Endothelial cell (in vitro differentiated cells): Measurements from ENCODE around the gene IRF9. TPM values are rescaled to one million over a fixed set of nuclear protein-coding genes. Genes with fewer than 3 reads are reported as not detected.

Experiments
- DNase-seq: peaks from one replicate; pipeline ENCODE4 v3.0.0; 2021; ENCODE audit warnings: low spot score
- H3K27ac Mint-ChIP-seq: one replicate; pipeline ENCODE4 v1.8.0; 2021; ENCODE audit warnings: mixed read lengths, inconsistent platforms; ENCODE audit not compliant: unreplicated experiment
- H3K27me3 Mint-ChIP-seq: one replicate; pipeline ENCODE4 v1.8.0; 2021; ENCODE audit warnings: mild to moderate bottlenecking, moderate library complexity, mixed read lengths, inconsistent platforms; ENCODE audit not compliant: unreplicated experiment
- H3K36me3 Mint-ChIP-seq: one replicate; pipeline ENCODE4 v1.8.0; 2021; ENCODE audit warnings: mild to moderate bottlenecking, low read depth, mixed read lengths, inconsistent platforms; ENCODE audit not compliant: unreplicated experiment
- H3K4me1 Mint-ChIP-seq: one replicate; pipeline ENCODE4 v1.8.0; 2021; ENCODE audit warnings: mild to moderate bottlenecking, mixed read lengths, inconsistent platforms; ENCODE audit not compliant: unreplicated experiment
- H3K4me3 Mint-ChIP-seq: one replicate; pipeline ENCODE4 v1.8.0; 2021; ENCODE audit warnings: mild to moderate bottlenecking, mixed read lengths, inconsistent platforms; ENCODE audit not compliant: unreplicated experiment
- H3K9me3 Mint-ChIP-seq: one replicate; pipeline ENCODE4 v1.8.0; 2021; ENCODE audit warnings: mixed read lengths, inconsistent platforms; ENCODE audit not compliant: unreplicated experiment
- CTCF ChIP-seq: fragments of 200-600 bp; sonication (generic); IDR thresholded peaks from one replicate; pipeline ENCODE4 v1.5.0; 2021; ENCODE audit warnings: antibody characterized with exemption; ENCODE audit not compliant: unreplicated experiment
- total RNA-seq: library from RNA; stranded (reverse); fragmentation: NEBNext Ultra II Directional; extraction: Animal tissue kit (Norgen Biotek cat#: 25700); gene quantifications from one replicate; pipeline ENCODE4 v1.2.1, GENCODE V29; 2021; ENCODE audit not compliant: unreplicated experiment

The IRF9 gene
- total RNA-seq, 1 donor from 2014 or later: 25.7 TPM

DNA sequence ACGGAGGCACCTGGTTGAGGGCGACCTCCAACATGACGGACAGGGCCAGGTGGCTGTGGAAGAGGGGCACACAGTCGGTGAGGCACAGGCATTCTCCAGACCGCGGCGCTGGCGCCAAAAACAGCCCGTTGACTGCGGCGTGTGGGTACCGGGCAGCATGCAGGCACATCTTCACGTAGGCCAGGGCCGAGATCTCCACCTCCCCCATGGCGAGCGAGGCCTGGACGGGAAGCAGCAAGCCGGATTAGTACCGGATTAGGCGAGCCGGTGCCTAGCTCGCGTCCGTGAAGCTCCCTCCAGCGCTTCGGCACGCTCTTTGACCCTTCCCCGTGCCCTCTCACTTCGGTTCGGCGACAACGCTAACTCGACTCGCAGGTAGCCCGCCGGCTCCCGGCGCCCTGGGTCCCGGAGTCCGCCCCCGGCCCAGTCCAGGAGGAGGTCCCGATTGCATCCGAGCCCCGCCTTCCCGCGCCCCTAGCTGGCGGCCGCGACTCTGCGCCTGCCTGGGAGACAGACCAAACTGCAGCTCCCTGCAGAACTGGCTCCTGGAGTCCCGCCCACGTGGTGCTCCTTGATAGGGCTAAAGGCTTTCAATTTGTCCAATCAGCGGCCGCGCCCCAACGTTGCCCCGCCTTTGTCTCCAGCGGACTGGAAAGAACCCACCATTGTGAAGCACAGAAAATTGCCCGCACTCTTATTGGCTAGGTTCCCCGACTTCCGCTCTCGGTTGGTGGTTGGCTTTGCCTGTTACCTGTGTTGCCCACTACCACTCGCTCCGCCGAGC, 19.8 kb upstream of the IRF9 start, which contains the start of gene EMC9:
Gene EMC9, minus strand, starts transcription at position 495 of the 784 bp plus-strand sequence. Its CDS starts 287 bp downstream, at position 208.
- Mint-ChIP-seq H3K4me3 (peak within 1 kb of the TSS; percentile 95), H3K36me3 (peaks cover 28% of the 10 kb centered on the region), H3K4me1 (peaks cover 15% of the 10 kb centered on the region), H3K27me3 (peaks cover 9% of the 10 kb centered on the region), H3K27ac (peak within 1 kb of the TSS; percentile 76), H3K9me3 (no peaks in the 10 kb centered on the region)
- DNase-seq: peak; percentile 97
- TF ChIP-seq CTCF: no peak

DNA sequence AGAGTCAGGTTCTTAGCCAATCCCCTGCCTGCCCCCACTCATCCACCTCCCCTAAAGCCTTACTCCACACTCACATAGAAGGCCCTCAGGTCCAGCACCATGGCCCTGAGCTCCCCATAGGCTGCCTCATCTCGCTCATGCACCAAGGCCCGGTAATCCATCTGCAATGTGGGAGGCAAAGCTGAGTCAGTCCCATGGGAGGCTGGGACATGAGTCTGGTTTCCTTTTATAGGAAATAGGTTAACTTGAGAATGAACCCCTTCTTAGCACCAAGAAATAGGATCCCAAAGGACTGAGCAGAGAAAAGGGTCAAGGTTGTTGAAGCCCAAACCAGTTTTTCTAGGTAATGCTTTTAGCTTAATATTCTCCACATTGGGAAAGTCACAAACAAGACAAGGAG, 17.6 kb upstream of the IRF9 start:
- H3K27ac Mint-ChIP-seq: no peak overlapping the region
- DNase-seq: no peak
- no peaks in the 10 kb centered on the region for H3K9me3 Mint-ChIP-seq
- H3K36me3 Mint-ChIP-seq: peaks cover 28% of the 10 kb centered on the region
- peaks cover 13% of the 10 kb centered on the region for H3K27me3 Mint-ChIP-seq
- peaks cover 26% of the 10 kb centered on the region for H3K4me1 Mint-ChIP-seq
- H3K4me3 Mint-ChIP-seq: peak overlapping the region; percentile 4
- no peak for TF ChIP-seq CTCF

- Mint-ChIP-seq H3K4me3 (peak overlapping the region; percentile 49), H3K27ac (peak overlapping the region; percentile 44), H3K9me3 (no peaks in the 10 kb centered on the region)
These were observed 16.6 kb upstream of the IRF9 start for GRCh38 chr14:24144451-24144850.

GRCh38 chr14:24145219-24145618, 15.8 kb upstream of the IRF9 start:
- Mint-ChIP-seq H3K27me3 (peaks cover 17% of the 10 kb centered on the region), H3K9me3 (no peaks in the 10 kb centered on the region), H3K4me1 (peaks cover 21% of the 10 kb centered on the region), H3K4me3 (peak overlapping the region; percentile 96), H3K27ac (no peak overlapping the region), H3K36me3 (peaks cover 24% of the 10 kb centered on the region)
- DNase-seq: no peak
- TF ChIP-seq CTCF: no peak

More at GRCh38 chr14:24144451-24144850, 16.6 kb upstream of the IRF9 start:
- H3K4me1 Mint-ChIP-seq: peaks cover 28% of the 10 kb centered on the region
- peaks cover 23% of the 10 kb centered on the region for H3K36me3 Mint-ChIP-seq
- no peak for TF ChIP-seq CTCF
- no peak for DNase-seq
- H3K27me3 Mint-ChIP-seq: peaks cover 17% of the 10 kb centered on the region

DNA sequence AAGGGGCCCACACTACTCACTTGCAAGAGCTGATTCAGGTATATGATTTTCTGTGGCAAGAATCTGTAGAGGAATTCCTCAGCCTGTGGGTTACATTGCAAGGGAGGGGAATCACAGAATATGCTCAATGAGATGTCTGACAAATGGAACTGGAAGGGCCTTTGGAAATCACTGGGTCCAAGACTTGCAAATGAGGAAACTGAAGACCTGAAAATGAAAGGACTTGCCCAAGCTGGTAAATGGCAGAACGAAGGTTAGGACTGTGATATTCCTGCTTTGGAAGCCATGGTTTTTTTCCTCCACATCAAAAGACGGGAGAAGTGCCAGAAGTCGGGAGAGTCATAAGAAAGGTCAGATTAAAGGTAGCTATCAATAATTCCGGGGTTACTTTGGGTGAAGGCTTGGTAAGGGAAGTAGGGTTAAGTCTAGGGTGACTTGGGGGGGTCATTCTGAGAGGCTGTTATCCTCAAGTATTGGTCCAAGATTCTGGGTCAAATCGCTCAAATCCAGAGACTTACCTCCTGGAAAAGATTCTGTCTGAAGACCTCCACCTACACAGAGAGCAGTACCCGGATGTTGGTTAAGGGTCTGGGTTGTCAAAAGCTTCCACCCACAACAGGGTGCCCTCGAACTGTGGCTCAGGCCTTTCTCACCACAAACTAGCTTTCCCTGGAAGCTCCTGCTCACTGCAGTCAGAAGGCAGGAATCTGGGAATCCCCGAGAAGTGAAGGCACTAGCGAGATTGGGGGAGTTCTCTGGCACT, 15.2 kb upstream of the IRF9 start:
- Mint-ChIP-seq H3K9me3 (no peaks in the 10 kb centered on the region), H3K27me3 (peaks cover 17% of the 10 kb centered on the region), H3K4me3 (peak overlapping the region; percentile 96), H3K36me3 (peaks cover 30% of the 10 kb centered on the region), H3K27ac (peak overlapping the region; percentile 74), H3K4me1 (peaks cover 27% of the 10 kb centered on the region)
- DNase-seq: no peak
- TF ChIP-seq CTCF: no peak
